RWPE1 (cell line): ENCODE data around the gene ATP6V1C2.

Experiments used
- CTCF ChIA-PET: fragments of 350-600 bp; sonication (Branson Sonifier 250); formaldehyde crosslinking; extraction: SDS; loops from one replicate; lab custom pipeline; 2021; lab: Yijun Ruan, JAX
- POLR2A ChIA-PET: fragments of 400-600 bp; formaldehyde crosslinking; extraction: SDS; loops from one replicate; lab custom pipeline; 2020; ENCODE audit warnings: antibody characterized with exemption; ENCODE audit not compliant: low non-redundant PET; lab: Yijun Ruan, JAX
- DNase-seq: peaks from one replicate; pipeline ENCODE4 v3.0.0; 2012; ENCODE audit warnings: low spot score
- H3K27ac ChIP-seq: fragments of 450-650 bp; 2 replicates; pipeline ENCODE4 v1.5.1; 2017
- TF ChIP-seq, protein P1 (sequence below): fragments of 450-650 bp; conservative IDR thresholded peaks from 2 replicates; pipeline ENCODE4 v1.5.1; 2017; ENCODE audit warnings: low read depth, mild to moderate bottlenecking

ATP6V1C2 gene

DNA sequence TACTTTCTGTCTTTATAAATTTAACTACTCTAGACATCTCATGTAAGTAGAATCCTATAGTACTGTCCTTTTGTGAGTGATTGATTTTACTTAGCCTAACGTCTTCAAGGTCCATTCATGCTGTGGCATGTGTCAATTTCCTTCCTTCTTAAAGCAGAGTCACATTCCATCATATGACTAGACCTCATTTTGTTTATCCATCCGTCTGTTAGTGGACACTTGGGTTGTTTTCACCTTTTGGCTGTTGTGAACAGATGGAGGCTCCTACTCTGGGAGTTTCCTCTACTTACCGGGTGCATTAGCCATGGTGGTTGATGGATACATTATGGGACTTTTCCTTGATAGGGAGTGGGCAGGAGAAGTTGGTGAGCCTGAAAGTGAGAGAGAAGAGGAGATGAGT is 97.6 kb downstream of the ATP6V1C2 start:
- no peak overlapping the region for H3K27ac ChIP-seq
- TF ChIP-seq, protein P1, sequence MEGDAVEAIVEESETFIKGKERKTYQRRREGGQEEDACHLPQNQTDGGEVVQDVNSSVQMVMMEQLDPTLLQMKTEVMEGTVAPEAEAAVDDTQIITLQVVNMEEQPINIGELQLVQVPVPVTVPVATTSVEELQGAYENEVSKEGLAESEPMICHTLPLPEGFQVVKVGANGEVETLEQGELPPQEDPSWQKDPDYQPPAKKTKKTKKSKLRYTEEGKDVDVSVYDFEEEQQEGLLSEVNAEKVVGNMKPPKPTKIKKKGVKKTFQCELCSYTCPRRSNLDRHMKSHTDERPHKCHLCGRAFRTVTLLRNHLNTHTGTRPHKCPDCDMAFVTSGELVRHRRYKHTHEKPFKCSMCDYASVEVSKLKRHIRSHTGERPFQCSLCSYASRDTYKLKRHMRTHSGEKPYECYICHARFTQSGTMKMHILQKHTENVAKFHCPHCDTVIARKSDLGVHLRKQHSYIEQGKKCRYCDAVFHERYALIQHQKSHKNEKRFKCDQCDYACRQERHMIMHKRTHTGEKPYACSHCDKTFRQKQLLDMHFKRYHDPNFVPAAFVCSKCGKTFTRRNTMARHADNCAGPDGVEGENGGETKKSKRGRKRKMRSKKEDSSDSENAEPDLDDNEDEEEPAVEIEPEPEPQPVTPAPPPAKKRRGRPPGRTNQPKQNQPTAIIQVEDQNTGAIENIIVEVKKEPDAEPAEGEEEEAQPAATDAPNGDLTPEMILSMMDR = no peak
- DNase-seq = no peak
- POLR2A ChIA-PET = no interaction called here
- CTCF ChIA-PET = no interaction called here

DNA sequence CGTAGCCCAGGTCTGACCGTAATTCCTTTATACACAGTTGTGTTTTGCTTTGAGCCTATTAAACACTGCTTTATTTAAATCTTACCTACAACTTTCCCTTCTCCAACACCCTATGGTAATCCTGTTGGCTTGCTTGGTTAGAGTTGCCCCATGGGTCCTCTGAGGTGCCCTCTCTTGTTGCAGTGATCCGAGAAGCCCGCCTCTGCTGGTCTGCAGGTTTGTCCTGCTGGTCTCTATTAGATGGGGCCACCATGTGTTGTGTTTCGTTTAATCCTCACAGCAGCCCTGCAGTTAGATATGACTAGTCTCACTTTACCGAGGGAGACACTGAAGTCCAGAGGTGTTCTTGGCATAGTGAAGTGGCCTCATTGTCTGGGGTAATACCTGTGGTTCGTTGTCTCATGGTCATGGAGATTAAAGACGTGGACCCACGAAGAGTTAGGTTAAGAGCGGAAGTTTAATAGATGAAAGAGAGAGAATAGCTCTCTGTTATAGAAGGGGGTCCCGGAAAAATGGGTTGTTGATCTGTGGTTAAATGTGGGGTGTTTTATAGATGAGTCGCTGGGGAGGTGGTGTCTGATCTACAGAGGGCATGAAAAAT is 98.4 kb downstream of the ATP6V1C2 start:
- DNase-seq = no peak
- H3K27ac ChIP-seq = no peak overlapping the region
- CTCF ChIA-PET = no interaction called here
- TF ChIP-seq, protein P1 = no peak
- POLR2A ChIA-PET = no interaction called here

DNA sequence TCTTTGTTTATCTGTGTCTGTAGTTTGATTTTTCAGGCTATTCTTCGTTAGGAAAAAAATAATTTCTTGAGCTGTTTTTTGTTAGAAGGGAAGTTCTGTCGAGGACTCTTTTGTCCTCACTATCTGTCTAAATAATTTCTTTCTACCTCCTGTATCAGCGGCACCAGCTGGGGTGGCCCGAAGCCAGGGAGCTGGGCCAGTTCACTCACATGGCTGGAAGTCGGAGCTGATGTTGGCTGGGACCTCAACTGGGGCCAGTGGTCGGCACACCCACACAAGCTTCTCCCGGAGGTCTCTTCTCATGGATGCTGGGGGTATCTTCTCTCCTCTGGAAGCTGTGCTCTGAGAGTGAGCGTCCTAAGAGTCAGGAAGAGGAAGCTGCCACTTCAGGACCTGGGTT is 99.1 kb downstream of the ATP6V1C2 start:
- POLR2A ChIA-PET = no interaction called here
- H3K27ac ChIP-seq = no peak overlapping the region
- CTCF ChIA-PET = no interaction called here
- TF ChIP-seq, protein P1 = no peak
- no peak for DNase-seq

DNA sequence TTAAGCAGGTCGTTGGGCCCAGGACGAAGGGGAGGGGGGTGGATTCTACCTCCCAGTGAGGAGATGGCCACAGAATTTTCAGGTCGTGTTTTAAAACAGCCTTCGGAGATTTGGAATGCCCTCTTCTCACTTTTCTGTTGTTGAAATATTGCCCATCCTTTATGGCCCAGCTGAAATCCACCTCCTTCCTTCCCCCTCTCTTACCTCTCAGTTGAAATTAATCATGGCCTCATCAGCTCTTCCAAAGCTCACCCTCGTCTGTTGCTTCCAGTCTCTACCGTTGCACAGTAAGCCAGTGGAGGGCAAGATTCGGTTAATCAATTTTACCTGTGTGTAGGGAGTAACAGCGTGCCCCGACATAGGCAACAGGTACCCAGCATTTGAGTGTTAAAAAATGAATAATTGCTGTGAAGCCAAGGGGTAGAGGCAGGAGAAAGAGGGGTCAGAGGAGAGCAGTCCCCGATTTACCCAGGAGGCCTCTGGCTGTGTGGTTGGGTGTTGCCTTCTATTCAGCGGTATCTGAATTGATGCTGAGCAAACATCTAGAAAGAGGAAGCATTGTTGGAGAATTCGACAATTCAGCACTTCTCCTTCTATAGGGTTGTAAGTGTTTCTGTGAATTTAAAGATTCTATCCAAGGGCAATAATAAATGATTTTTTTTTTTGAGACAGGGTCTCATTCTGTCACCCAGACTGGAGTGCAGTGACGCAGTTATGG is 99.7 kb downstream of the ATP6V1C2 start:
- POLR2A ChIA-PET = no interaction called here

DNA sequence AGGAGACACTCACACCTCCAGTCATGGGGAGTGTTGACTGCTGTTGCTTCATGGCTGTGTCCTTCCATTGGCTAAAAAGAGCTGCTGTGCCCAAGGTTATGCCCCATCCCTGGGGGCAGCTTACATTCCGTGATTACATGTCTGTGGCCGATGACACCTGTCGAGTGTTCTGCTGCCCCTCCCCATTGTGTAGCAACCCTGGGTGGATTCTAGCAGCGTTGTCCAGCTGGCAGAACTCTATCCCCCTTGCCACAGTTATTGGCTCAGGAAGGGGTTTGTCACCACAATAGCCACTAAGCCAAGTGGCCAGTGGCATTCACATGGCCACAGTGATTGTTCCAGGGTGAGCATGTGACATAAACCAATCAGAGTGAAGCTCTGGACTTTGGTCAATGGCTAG is 102.8 kb downstream of the ATP6V1C2 start:
- ChIA-PET POLR2A (no interaction called here), CTCF (interaction anchor here (1.0 to 1.5 kb wide), 2 partner anchors 8 to 11 kb away, joined by 6 to 8 read pairs; no protein-coding TSS in a partner anchor)
- no peak overlapping the region for H3K27ac ChIP-seq
- TF ChIP-seq, protein P1 = no peak
- DNase-seq = no peak

More for the DNA sequence above, 99.7 kb downstream of the ATP6V1C2 start:
- TF ChIP-seq, protein P1 = no peak
- H3K27ac ChIP-seq = no peak overlapping the region
- CTCF ChIA-PET = no interaction called here
- no peak for DNase-seq

DNA sequence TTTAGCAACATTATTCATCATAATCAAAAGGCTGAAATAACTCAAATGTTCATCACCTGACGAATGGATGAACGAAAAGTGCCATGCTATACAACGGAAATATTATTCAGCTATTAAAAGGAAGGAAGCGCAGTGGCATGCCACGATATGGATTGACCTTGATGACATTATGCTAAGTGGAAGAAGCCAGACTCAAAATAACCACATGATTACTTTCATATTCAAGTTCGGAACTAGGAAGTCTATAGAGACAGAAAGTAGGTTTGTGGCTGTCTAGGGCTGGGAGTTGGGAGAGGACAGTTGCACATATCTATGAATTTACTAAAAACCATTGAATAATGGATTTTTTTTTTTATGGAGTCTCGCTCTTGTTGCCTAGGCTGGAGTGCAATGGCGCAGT is 104.6 kb downstream of the ATP6V1C2 start:
- TF ChIP-seq, protein P1 = no peak
- ChIA-PET CTCF (interaction anchor here (0.7 kb wide), 1 partner anchor 298 kb away, joined by 3 read pairs; no protein-coding TSS in a partner anchor), POLR2A (no interaction called here)
- H3K27ac ChIP-seq = no peak overlapping the region
- DNase-seq = no peak
